Caco-2 (cell line): ENCODE results near the gene ADCY1. TPM values are rescaled to one million over a fixed set of nuclear protein-coding genes. Genes with fewer than 3 reads are reported as not detected.

Source experiments
- BruUV-seq: library from RNA; stranded (reverse); fragments of 400-500 nt; replicated peaks from 2 replicates; lab custom pipeline; 2021; lab: Mats Ljungman, UMichigan
- CTCF ChIA-PET: fragments of 300-600 bp; sonication (Branson Sonifier 250); formaldehyde crosslinking; loops from one replicate; lab custom pipeline; 2022; ENCODE audit warnings: antibody characterized with exemption; lab: Charles Lee
- POLR2A ChIA-PET: fragments of 300-600 bp; sonication (Branson Sonifier 250); formaldehyde crosslinking; loops from one replicate; lab custom pipeline; 2022; ENCODE audit warnings: antibody characterized with exemption; lab: Charles Lee
- DNase-seq, 2 experiments: peaks; one replicate each; pipeline versions ENCODE4 v3.0.0 to v3.0.0-alpha.2; 2020 to 2022
- H3K27me3 ChIP-seq: replicated peaks from 2 replicates; pipeline ENCODE4 v1.6.0; 2011; ENCODE audit warnings: low read length; ENCODE audit not compliant: control insufficient read depth, insufficient read depth
- H3K36me3 ChIP-seq: 2 replicates; pipeline ENCODE4 v1.5.1; 2011; ENCODE audit warnings: low read length; ENCODE audit not compliant: control insufficient read depth, insufficient read depth
- H3K4me1 ChIP-seq: fragments of 250-450 bp; sonication (Bioruptor Pico); 2 replicates; pipeline ENCODE4 v1.5.1; 2020; ENCODE audit warnings: mild to moderate bottlenecking
- H3K4me3 ChIP-seq: 2 replicates; pipeline ENCODE4 v1.5.1; 2011; ENCODE audit warnings: low read depth, mild to moderate bottlenecking, control low read depth, low read length
- H3K9me3 ChIP-seq: fragments of 250-450 bp; sonication (Bioruptor Pico); 2 replicates; pipeline ENCODE4 v1.5.1; 2020; ENCODE audit warnings: mild to moderate bottlenecking, moderate library complexity
- H3K27ac Mint-ChIP-seq: one replicate; pipeline ENCODE4 v1.8.0; 2022; ENCODE audit warnings: mixed read lengths; ENCODE audit not compliant: unreplicated experiment
- H3K27me3 Mint-ChIP-seq: one replicate; pipeline ENCODE4 v1.8.0; 2022; ENCODE audit warnings: mixed read lengths; ENCODE audit not compliant: insufficient read depth, unreplicated experiment
- H3K36me3 Mint-ChIP-seq: one replicate; pipeline ENCODE4 v1.8.0; 2022; ENCODE audit warnings: mild to moderate bottlenecking, mixed read lengths; ENCODE audit not compliant: insufficient read depth, unreplicated experiment
- H3K4me1 Mint-ChIP-seq: one replicate; pipeline ENCODE4 v1.8.0; 2022; ENCODE audit warnings: low read depth, mixed read lengths; ENCODE audit not compliant: unreplicated experiment
- H3K4me3 Mint-ChIP-seq: one replicate; pipeline ENCODE4 v1.8.0; 2022; ENCODE audit warnings: mild to moderate bottlenecking, moderate library complexity, mixed read lengths; ENCODE audit not compliant: unreplicated experiment
- H3K9me3 Mint-ChIP-seq: one replicate; pipeline ENCODE4 v1.8.0; 2022; ENCODE audit warnings: mixed read lengths; ENCODE audit not compliant: unreplicated experiment
- CTCF ChIP-seq, 2 experiments: fragments of 200-600 bp in 1 of 2; IDR thresholded peaks; 1 replicate in 1 of 2; 2 replicates in 1 of 2; pipeline versions ENCODE4 v1.5.1 to v1.8.0; 2011 to 2022; ENCODE audit warnings: antibody characterized with exemption in 1 of 2, control low read depth in 1 of 2, inconsistent platforms in 1 of 2, low read depth in 1 of 2, low read length in 1 of 2, mild to moderate bottlenecking in 1 of 2, moderate library complexity in 1 of 2; ENCODE audit not compliant: insufficient read depth in 1 of 2, severe bottlenecking in 1 of 2, unreplicated experiment in 1 of 2
- intact Hi-C: fragments of 100-400 bp; cut with micrococcal nuclease; formaldehyde crosslinking; loops from one replicate; pipeline ENCODE4 v1.10.0; 2022; ENCODE audit not compliant: unreplicated experiment
- total RNA-seq: library from RNA; stranded (reverse); gene quantifications from 2 replicates; pipeline ENCODE4 v1.2.3, GENCODE V29; 2022

Gene ADCY1
- total RNA-seq, 1 experiment from 2014 or later, result 2.9 TPM

- DNase-seq, result peak in 1 of 2 experiments; percentile 22
- TF ChIP-seq CTCF (IDR thresholded peaks at IDR 0.05; ENCODE audit: insufficient read depth in 1 of 2, low read depth in 1 of 2, low read length in 1 of 2, severe bottlenecking in 1 of 2, unreplicated experiment in 1 of 2), result no peak
- Mint-ChIP-seq H3K27ac (no peak overlapping the region), H3K9me3 (no peaks in the 10 kb centered on the region), H3K36me3 (no peaks in the 10 kb centered on the region), H3K4me3 (no peak overlapping the region), H3K27me3 (peaks cover 5% of the 10 kb centered on the region), H3K4me1 (no peaks in the 10 kb centered on the region)
- intact Hi-C loops, result no loop called here
- H3K9me3 ChIP-seq, result no peaks in the 10 kb centered on the region
- no peaks in the 10 kb centered on the region for H3K4me1 ChIP-seq
- no TSS peak for BruUV-seq
- no peaks in the 10 kb centered on the region for H3K27me3 ChIP-seq
- ChIA-PET POLR2A (no interaction called here), CTCF (no interaction called here)
- H3K4me3 ChIP-seq, result no peak overlapping the region
- H3K36me3 ChIP-seq, result no peaks in the 10 kb centered on the region
These were observed 12.7 kb downstream of the ADCY1 start for GRCh38 chr7:45586542-45587520.

- H3K4me1 Mint-ChIP-seq, result no peaks in the 10 kb centered on the region
- H3K9me3 Mint-ChIP-seq, result no peaks in the 10 kb centered on the region
- ChIA-PET POLR2A (no interaction called here), CTCF (no interaction called here)
- Histone ChIP-seq H3K27me3 (no peaks in the 10 kb centered on the region), H3K9me3 (no peaks in the 10 kb centered on the region), H3K4me1 (no peaks in the 10 kb centered on the region), H3K4me3 (no peak overlapping the region), H3K36me3 (no peaks in the 10 kb centered on the region)
- DNase-seq, result peak in 1 of 2 experiments; percentile 27
- no TSS peak for BruUV-seq
- no peak overlapping the region for H3K27ac Mint-ChIP-seq
- no peaks in the 10 kb centered on the region for H3K36me3 Mint-ChIP-seq
- no peak for TF ChIP-seq CTCF (IDR thresholded peaks at IDR 0.05; ENCODE audit: insufficient read depth in 1 of 2, low read depth in 1 of 2, low read length in 1 of 2, severe bottlenecking in 1 of 2, unreplicated experiment in 1 of 2)
- H3K27me3 Mint-ChIP-seq, result peaks cover 5% of the 10 kb centered on the region
- intact Hi-C loops, result no loop called here
- H3K4me3 Mint-ChIP-seq, result no peak overlapping the region
These were observed 14.3 kb downstream of the ADCY1 start for GRCh38 chr7:45588466-45588865.

GRCh38 chr7:45589061-45589460, 14.9 kb downstream of the ADCY1 start:
- ChIA-PET CTCF (no interaction called here), POLR2A (no interaction called here)
- intact Hi-C loops, result no loop called here
- H3K27me3 ChIP-seq, result no peaks in the 10 kb centered on the region
- H3K36me3 ChIP-seq, result no peaks in the 10 kb centered on the region
- no peak overlapping the region for H3K27ac Mint-ChIP-seq
- H3K27me3 Mint-ChIP-seq, result peaks cover 5% of the 10 kb centered on the region
- H3K9me3 Mint-ChIP-seq, result no peaks in the 10 kb centered on the region
- DNase-seq, result peak in 1 of 2 experiments; percentile 20
- H3K4me3 Mint-ChIP-seq, result no peak overlapping the region
- H3K4me3 ChIP-seq, result no peak overlapping the region
- no TSS peak for BruUV-seq
- H3K4me1 Mint-ChIP-seq, result no peaks in the 10 kb centered on the region
- H3K4me1 ChIP-seq, result no peaks in the 10 kb centered on the region
- H3K36me3 Mint-ChIP-seq, result no peaks in the 10 kb centered on the region
- peak in 1 of 2 experiments; percentile 9 for TF ChIP-seq CTCF (IDR thresholded peaks at IDR 0.05; ENCODE audit: insufficient read depth in 1 of 2, low read depth in 1 of 2, low read length in 1 of 2, severe bottlenecking in 1 of 2, unreplicated experiment in 1 of 2)
- no peaks in the 10 kb centered on the region for H3K9me3 ChIP-seq
